Subcutaneous adipose tissue (tissue), 4 donors: ENCODE data around the gene CHRDL2. TPM values are rescaled to one million over a fixed set of nuclear protein-coding genes. Genes with fewer than 3 reads are reported as not detected.

Experiments used
- CTCF ChIP-seq: fragments of 450-650 bp; IDR thresholded peaks from one replicate; pipeline ENCODE4 v1.5.1; 2016; ENCODE audit warnings: low read depth, mild to moderate bottlenecking, control low read depth, antibody characterized with exemption, moderate library complexity
- small RNA-seq: library from RNA; depleted of rRNA; stranded (forward); fragments of <200 nt; gene quantifications from one replicate; pipeline ENCODE3, GENCODE V24; 2016
- total RNA-seq, 4 donors: library from RNA; depleted of rRNA; stranded (reverse); fragments of >200 nt; gene quantifications; one replicate each; pipeline ENCODE4 v1.1.0, GENCODE V29; 2016

The CHRDL2 gene
- total RNA-seq, 4 donors from 2014 or later, result not detected

- no peak for TF ChIP-seq CTCF
Measured at GRCh38 chr11:74647831-74648230, 83.4 kb downstream of the CHRDL2 start.

GRCh38 chr11:74647404-74647803, 83.8 kb downstream of the CHRDL2 start:
- no peak for TF ChIP-seq CTCF

GRCh38 chr11:74646954-74647353, 84.3 kb downstream of the CHRDL2 start:
- TF ChIP-seq CTCF, result no peak

Small RNA genes lying within 50 kb of the gene (small RNA-seq; reads per million reads assigned to genes)
- gene MIR4696, result not detected
- gene RANP3, result not detected
- gene RN7SKP297, result not detected

Other genes with a start within 250 kb of the CHRDL2 start
- 1 to 10 TPM; 2.1 to 9.4 (median 3.3) TPM for gene LIPT2, start 237.7 kb downstream of the CHRDL2 start, total RNA-seq
- gene POLD3, start 138.8 kb downstream of the CHRDL2 start, total RNA-seq, result 10 to 100 TPM; 10.1 to 18.0 (median 14.8) TPM
- 10 to 100 TPM; 18.5 to 21.6 (median 19.1) TPM for gene RNF169, start 17.4 kb upstream of the CHRDL2 start, total RNA-seq
- 10 to 100 TPM; 12.9 to 35.0 (median 18.2) TPM for gene XRRA1, start 217.7 kb upstream of the CHRDL2 start, total RNA-seq
- gene SPCS2, start 217.8 kb upstream of the CHRDL2 start, total RNA-seq, result 10 to 100 TPM; 32.4 to 89.2 (median 41.1) TPM